Activated naive CD8-positive, alpha-beta T cell treated with anti-CD3 and anti-CD28 coated beads, Interleukin-2, amount 50 U/mL, for 24 hours (primary cell): ENCODE results near the gene SPTBN4.

Experiments
- ATAC-seq: fragments of 150-1000 bp; cut with Tn5 transposase; one replicate; pipeline ENCODE4 v1.10.0; 2021
- DNase-seq: peaks from one replicate; pipeline ENCODE4 v3.0.0; 2021
- H3K27ac Mint-ChIP-seq: one replicate; pipeline ENCODE4 v1.8.0; 2021; ENCODE audit warnings: mild to moderate bottlenecking, mixed read lengths
- H3K27me3 Mint-ChIP-seq: one replicate; pipeline ENCODE4 v1.8.0; 2021; ENCODE audit warnings: mixed read lengths
- H3K36me3 Mint-ChIP-seq: one replicate; pipeline ENCODE4 v1.8.0; 2021; ENCODE audit warnings: low read depth, mixed read lengths
- H3K4me1 Mint-ChIP-seq: one replicate; pipeline ENCODE4 v1.8.0; 2021; ENCODE audit warnings: mixed read lengths
- H3K4me3 Mint-ChIP-seq: one replicate; pipeline ENCODE4 v1.8.0; 2021; ENCODE audit warnings: mild to moderate bottlenecking, moderate library complexity, mixed read lengths
- H3K9me3 Mint-ChIP-seq: one replicate; pipeline ENCODE4 v1.8.0; 2021; ENCODE audit warnings: mixed read lengths

Gene SPTBN4

GRCh38 chr19:40612831-40613689, 146.3 kb downstream of the SPTBN4 start:
- DNase-seq (peak; percentile 90), ATAC-seq (no peak)
- H3K36me3 Mint-ChIP-seq = peaks cover 13% of the 10 kb centered on the region
- peak overlapping the region; percentile 90 for H3K4me3 Mint-ChIP-seq
- H3K9me3 Mint-ChIP-seq = no peaks in the 10 kb centered on the region
- H3K4me1 Mint-ChIP-seq = peaks cover 55% of the 10 kb centered on the region
- H3K27ac Mint-ChIP-seq = peak overlapping the region; percentile 98
- no peaks in the 10 kb centered on the region for H3K27me3 Mint-ChIP-seq

GRCh38 chr19:40613690-40614621, 147.2 kb downstream of the SPTBN4 start:
- Mint-ChIP-seq H3K27me3 (no peaks in the 10 kb centered on the region), H3K9me3 (no peaks in the 10 kb centered on the region), H3K36me3 (peaks cover 13% of the 10 kb centered on the region), H3K27ac (peak overlapping the region; percentile 98), H3K4me1 (peaks cover 50% of the 10 kb centered on the region), H3K4me3 (peak overlapping the region; percentile 90)
- DNase-seq (peak; percentile 88), ATAC-seq (peak; percentile 50)

GRCh38 chr19:40614622-40615411, 148.0 kb downstream of the SPTBN4 start:
- Mint-ChIP-seq H3K4me1 (peaks cover 57% of the 10 kb centered on the region), H3K27me3 (no peaks in the 10 kb centered on the region), H3K9me3 (no peaks in the 10 kb centered on the region), H3K27ac (peak overlapping the region; percentile 98), H3K4me3 (peak overlapping the region; percentile 90), H3K36me3 (peaks cover 21% of the 10 kb centered on the region)
- ATAC-seq (peak; percentile 64), DNase-seq (peak; percentile 97)

- Mint-ChIP-seq H3K9me3 (no peaks in the 10 kb centered on the region), H3K36me3 (peaks cover 26% of the 10 kb centered on the region), H3K27me3 (no peaks in the 10 kb centered on the region), H3K27ac (peak overlapping the region; percentile 98), H3K4me3 (no peak overlapping the region), H3K4me1 (peaks cover 47% of the 10 kb centered on the region)
- DNase-seq = no peak
- no peak for ATAC-seq
Measured at GRCh38 chr19:40616178-40616577, 149.4 kb downstream of the SPTBN4 start.

GRCh38 chr19:40616941-40617340, 150.1 kb downstream of the SPTBN4 start:
- Mint-ChIP-seq H3K27ac (peak overlapping the region; percentile 98), H3K4me1 (peaks cover 51% of the 10 kb centered on the region), H3K36me3 (peaks cover 30% of the 10 kb centered on the region)

GRCh38 chr19:40617961-40618360, 151.2 kb downstream of the SPTBN4 start:
- ATAC-seq (no peak), DNase-seq (no peak)
- Mint-ChIP-seq H3K4me3 (no peak overlapping the region), H3K36me3 (peaks cover 32% of the 10 kb centered on the region), H3K27ac (peak overlapping the region; percentile 14), H3K27me3 (no peaks in the 10 kb centered on the region), H3K4me1 (peaks cover 42% of the 10 kb centered on the region), H3K9me3 (no peaks in the 10 kb centered on the region)

More at GRCh38 chr19:40616941-40617340, 150.1 kb downstream of the SPTBN4 start:
- DNase-seq = no peak
- no peaks in the 10 kb centered on the region for H3K27me3 Mint-ChIP-seq
- H3K4me3 Mint-ChIP-seq = no peak overlapping the region
- H3K9me3 Mint-ChIP-seq = no peaks in the 10 kb centered on the region
- ATAC-seq = no peak

GRCh38 chr19:40619333-40620160, 152.7 kb downstream of the SPTBN4 start:
- H3K4me1 Mint-ChIP-seq = peaks cover 39% of the 10 kb centered on the region
- no peak for DNase-seq
- no peaks in the 10 kb centered on the region for H3K9me3 Mint-ChIP-seq
- peaks cover 34% of the 10 kb centered on the region for H3K36me3 Mint-ChIP-seq
- H3K27me3 Mint-ChIP-seq = no peaks in the 10 kb centered on the region
- ATAC-seq = no peak
- no peak overlapping the region for H3K4me3 Mint-ChIP-seq
- H3K27ac Mint-ChIP-seq = peak overlapping the region; percentile 83

GRCh38 chr19:40620161-40620485, 153.3 kb downstream of the SPTBN4 start:
- no peak for DNase-seq
- Mint-ChIP-seq H3K36me3 (peaks cover 38% of the 10 kb centered on the region), H3K27me3 (no peaks in the 10 kb centered on the region), H3K9me3 (no peaks in the 10 kb centered on the region), H3K4me1 (peaks cover 38% of the 10 kb centered on the region), H3K27ac (peak overlapping the region; percentile 83), H3K4me3 (no peak overlapping the region)
- ATAC-seq = no peak

- H3K4me1 Mint-ChIP-seq = peaks cover 32% of the 10 kb centered on the region
- ATAC-seq (no peak), DNase-seq (no peak)
- H3K27ac Mint-ChIP-seq = peak overlapping the region; percentile 44
- no peaks in the 10 kb centered on the region for H3K27me3 Mint-ChIP-seq
- no peak overlapping the region for H3K4me3 Mint-ChIP-seq
- H3K36me3 Mint-ChIP-seq = peaks cover 40% of the 10 kb centered on the region
- H3K9me3 Mint-ChIP-seq = no peaks in the 10 kb centered on the region
Measured at GRCh38 chr19:40621283-40621682, 154.5 kb downstream of the SPTBN4 start.

GRCh38 chr19:40621966-40622772, 155.4 kb downstream of the SPTBN4 start:
- Mint-ChIP-seq H3K36me3 (peaks cover 38% of the 10 kb centered on the region), H3K9me3 (no peaks in the 10 kb centered on the region), H3K4me1 (peaks cover 28% of the 10 kb centered on the region), H3K4me3 (no peak overlapping the region), H3K27me3 (no peaks in the 10 kb centered on the region), H3K27ac (no peak overlapping the region)
- no peak for DNase-seq
- no peak for ATAC-seq

- no peak overlapping the region for H3K4me3 Mint-ChIP-seq
- H3K36me3 Mint-ChIP-seq = peaks cover 40% of the 10 kb centered on the region
- H3K4me1 Mint-ChIP-seq = peaks cover 27% of the 10 kb centered on the region
- no peaks in the 10 kb centered on the region for H3K27me3 Mint-ChIP-seq
- no peaks in the 10 kb centered on the region for H3K9me3 Mint-ChIP-seq
- no peak overlapping the region for H3K27ac Mint-ChIP-seq
- ATAC-seq (no peak), DNase-seq (no peak)
Measured at GRCh38 chr19:40622773-40623075, 155.9 kb downstream of the SPTBN4 start.

- peak; percentile 39 for DNase-seq
- Mint-ChIP-seq H3K27me3 (no peaks in the 10 kb centered on the region), H3K4me3 (no peak overlapping the region), H3K27ac (no peak overlapping the region), H3K4me1 (peaks cover 24% of the 10 kb centered on the region), H3K36me3 (peaks cover 38% of the 10 kb centered on the region), H3K9me3 (no peaks in the 10 kb centered on the region)
- peak; percentile 26 for ATAC-seq
Measured at GRCh38 chr19:40623403-40624251, 156.8 kb downstream of the SPTBN4 start.
